Skeletal muscle tissue (tissue), 5 donors: ENCODE measurements around the gene ATG7. TPM values are rescaled to one million over a fixed set of nuclear protein-coding genes. Genes with fewer than 3 reads are reported as not detected.
A peak's percentile ranks its signal among the peaks of the same experiment; 100 is the strongest.

Experiments
- H3K27ac ChIP-seq: one replicate; pipeline ENCODE4 v1.7.0; 2013; ENCODE audit warnings: mild to moderate bottlenecking, low read depth, low read length, inconsistent platforms
- H3K27me3 ChIP-seq, 3 donors: one replicate each; pipeline ENCODE4 v1.7.0; 2013; ENCODE audit warnings: low read length in 3 of 3; ENCODE audit not compliant: control insufficient read depth in 3 of 3, insufficient read depth in 3 of 3
- H3K36me3 ChIP-seq, 3 donors: one replicate each; pipeline ENCODE4 v1.7.0; 2013; ENCODE audit warnings: low read length in 3 of 3; ENCODE audit not compliant: control insufficient read depth in 3 of 3, insufficient read depth in 3 of 3
- H3K4me1 ChIP-seq, 3 donors: one replicate each; pipeline ENCODE4 v1.7.0; 2013; ENCODE audit warnings: low read length in 3 of 3, mild to moderate bottlenecking in 3 of 3; ENCODE audit not compliant: control insufficient read depth in 3 of 3, insufficient read depth in 3 of 3
- H3K4me3 ChIP-seq, 3 donors: one replicate each; pipeline ENCODE4 v1.7.0; 2013; ENCODE audit warnings: low read length in 3 of 3
- H3K9ac ChIP-seq, 3 donors: one replicate each; pipeline ENCODE4 v1.7.0; 2013; ENCODE audit warnings: low read length in 3 of 3, mild to moderate bottlenecking in 3 of 3, moderate library complexity in 2 of 3, low read depth in 1 of 3
- H3K9me3 ChIP-seq, 3 donors: one replicate each; pipeline ENCODE4 v1.7.0; 2013; ENCODE audit warnings: low read length in 3 of 3; ENCODE audit not compliant: control insufficient read depth in 3 of 3
- small RNA-seq: library from RNA; depleted of rRNA; stranded (forward); fragments of <200 nt; gene quantifications from one replicate; pipeline ENCODE3, GENCODE V24; 2014
- total RNA-seq: library from RNA; depleted of rRNA; stranded (reverse); fragments of >200 nt; gene quantifications from one replicate; pipeline ENCODE4 v1.2.3, GENCODE V29; 2014
- donor health status: Osteomylitis.

The ATG7 gene
- total RNA-seq, 1 donor from 2014 or later: 48.0 TPM

DNA sequence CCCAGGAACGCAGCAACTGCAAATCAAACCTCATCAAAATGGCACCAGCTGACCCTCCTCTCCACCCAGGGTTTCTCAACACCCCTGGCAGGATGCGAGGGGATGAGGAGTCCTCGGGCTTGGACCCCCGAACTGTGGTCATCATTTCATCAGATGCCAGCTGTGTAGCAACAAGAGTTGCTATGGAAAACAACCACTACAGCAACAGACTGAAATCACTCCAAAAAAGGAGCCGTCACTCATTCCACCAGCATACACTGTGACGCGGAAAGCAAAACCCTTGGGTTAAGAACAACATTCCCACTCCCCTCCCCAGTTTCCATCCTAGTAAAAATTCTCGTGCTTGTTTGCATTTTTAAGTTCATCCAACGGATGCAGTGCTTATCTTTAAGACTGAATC is 331.4 kb downstream of the ATG7 start:
- Histone ChIP-seq H3K27me3 (no peaks in the 10 kb centered on the region), H3K27ac (peak overlapping the region; percentile 77), H3K36me3 (peaks cover 3 to 7% (median 4%) of the 10 kb centered on the region in 3 donors), H3K9me3 (no peaks in the 10 kb centered on the region), H3K4me3 (no peak overlapping the region), H3K4me1 (peaks cover 30 to 58% (median 41%) of the 10 kb centered on the region in 3 donors), H3K9ac (no peak overlapping the region)

DNA sequence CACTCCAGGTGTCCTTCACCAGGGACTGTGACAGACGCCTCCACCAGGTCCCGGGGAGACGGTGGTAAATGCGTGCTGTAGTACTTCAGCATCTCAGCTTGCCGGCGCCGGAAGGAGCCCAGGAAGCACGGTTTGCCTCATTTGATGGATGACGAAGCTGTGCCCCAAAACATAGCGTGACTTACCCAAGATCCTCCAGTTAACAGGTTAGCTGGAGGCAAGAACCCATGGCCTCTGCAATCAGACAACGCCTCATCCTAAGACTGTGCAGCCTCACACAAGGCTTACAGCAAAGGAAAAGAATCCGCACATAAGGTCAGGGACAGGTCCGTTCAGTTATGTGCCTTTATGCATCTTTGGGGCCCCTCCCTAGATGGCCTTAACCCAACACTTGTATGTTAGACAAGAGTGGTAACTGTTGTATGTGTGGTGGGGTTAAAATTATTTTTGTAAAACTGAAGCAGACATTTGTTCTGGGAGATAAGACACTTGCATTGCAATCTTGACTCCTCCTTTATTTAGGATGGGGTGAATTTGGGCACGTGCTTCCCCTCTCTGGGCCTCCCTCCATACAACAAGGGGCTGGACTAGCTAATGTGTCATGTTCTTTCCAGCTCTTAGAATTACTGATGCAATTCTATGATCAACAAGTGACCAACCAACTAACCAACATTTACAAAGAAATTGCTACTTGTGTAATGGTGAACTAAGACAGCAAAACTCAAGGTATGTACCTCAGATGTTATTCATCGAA is 332.1 kb downstream of the ATG7 start:
- H3K36me3 ChIP-seq: peaks cover 3 to 7% (median 4%) of the 10 kb centered on the region in 3 donors
- H3K27ac ChIP-seq: peak overlapping the region; percentile 77
- H3K9ac ChIP-seq: no peak overlapping the region
- peaks cover 27 to 58% (median 41%) of the 10 kb centered on the region in 3 donors for H3K4me1 ChIP-seq
- no peaks in the 10 kb centered on the region for H3K9me3 ChIP-seq
- no peaks in the 10 kb centered on the region for H3K27me3 ChIP-seq
- no peak overlapping the region for H3K4me3 ChIP-seq

DNA sequence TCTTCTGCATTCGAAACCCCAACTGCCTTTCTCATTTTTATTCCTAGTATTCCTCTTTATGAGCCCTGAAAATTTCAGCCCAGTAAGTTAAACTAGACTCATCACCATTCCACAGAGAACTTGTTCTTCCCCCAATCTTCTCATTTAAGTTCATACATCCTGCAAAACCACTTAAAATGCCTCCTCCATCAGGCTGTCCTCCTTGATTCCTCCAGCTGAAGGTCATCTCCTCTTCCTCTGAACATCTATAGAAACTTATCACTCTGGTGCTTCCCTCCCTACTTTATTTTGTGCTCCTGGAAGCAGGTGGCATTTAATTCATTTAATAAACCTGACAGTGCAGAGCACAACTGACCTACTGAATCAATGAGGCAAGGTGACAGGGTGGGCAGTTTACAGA is 333.2 kb downstream of the ATG7 start:
- H3K27me3 ChIP-seq: no peaks in the 10 kb centered on the region
- H3K9ac ChIP-seq: no peak overlapping the region
- H3K4me1 ChIP-seq: peaks cover 32 to 63% (median 43%) of the 10 kb centered on the region in 3 donors
- no peaks in the 10 kb centered on the region for H3K9me3 ChIP-seq
- no peak overlapping the region for H3K4me3 ChIP-seq
- peaks cover 3 to 7% (median 4%) of the 10 kb centered on the region in 3 donors for H3K36me3 ChIP-seq
- no peak overlapping the region for H3K27ac ChIP-seq

DNA sequence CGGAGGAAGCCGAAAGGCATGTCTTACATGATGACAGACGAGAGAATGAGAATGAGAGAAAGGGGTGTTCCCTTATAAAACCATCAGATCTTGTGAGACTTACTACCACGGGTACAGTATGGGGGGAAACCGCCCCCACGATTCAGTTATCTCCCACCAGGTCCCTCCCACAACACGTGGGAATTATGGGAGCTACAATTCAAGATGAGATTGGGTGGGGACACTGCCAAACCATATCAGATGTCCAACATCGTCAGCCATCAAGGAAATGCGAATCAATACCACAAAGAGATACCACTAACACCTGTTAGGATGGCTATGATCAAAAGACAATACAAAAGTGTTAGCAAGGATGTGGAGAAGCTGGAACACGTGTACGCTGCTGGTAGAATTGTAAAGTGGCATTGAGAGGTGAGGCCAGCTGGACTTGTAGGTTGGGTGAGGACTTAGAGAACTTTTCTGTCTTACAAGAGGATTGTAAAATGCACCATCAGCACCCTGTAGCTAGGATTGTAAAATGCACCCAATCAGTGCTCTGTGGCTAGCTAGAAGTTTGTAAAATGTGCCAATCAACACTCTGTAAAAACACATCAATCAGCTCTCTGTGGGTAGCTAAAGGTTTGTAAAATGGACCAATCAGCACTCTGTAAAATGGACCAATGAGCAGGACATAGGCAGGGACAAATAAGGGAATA is 334.0 kb downstream of the ATG7 start:
- no peaks in the 10 kb centered on the region for H3K9me3 ChIP-seq
- no peak overlapping the region for H3K27ac ChIP-seq
- no peaks in the 10 kb centered on the region for H3K27me3 ChIP-seq
- H3K36me3 ChIP-seq: peaks cover 0 to 3% (median 1%) of the 10 kb centered on the region in 3 donors
- H3K4me1 ChIP-seq: peaks cover 28 to 60% (median 41%) of the 10 kb centered on the region in 3 donors
- H3K9ac ChIP-seq: no peak overlapping the region
- no peak overlapping the region for H3K4me3 ChIP-seq

DNA sequence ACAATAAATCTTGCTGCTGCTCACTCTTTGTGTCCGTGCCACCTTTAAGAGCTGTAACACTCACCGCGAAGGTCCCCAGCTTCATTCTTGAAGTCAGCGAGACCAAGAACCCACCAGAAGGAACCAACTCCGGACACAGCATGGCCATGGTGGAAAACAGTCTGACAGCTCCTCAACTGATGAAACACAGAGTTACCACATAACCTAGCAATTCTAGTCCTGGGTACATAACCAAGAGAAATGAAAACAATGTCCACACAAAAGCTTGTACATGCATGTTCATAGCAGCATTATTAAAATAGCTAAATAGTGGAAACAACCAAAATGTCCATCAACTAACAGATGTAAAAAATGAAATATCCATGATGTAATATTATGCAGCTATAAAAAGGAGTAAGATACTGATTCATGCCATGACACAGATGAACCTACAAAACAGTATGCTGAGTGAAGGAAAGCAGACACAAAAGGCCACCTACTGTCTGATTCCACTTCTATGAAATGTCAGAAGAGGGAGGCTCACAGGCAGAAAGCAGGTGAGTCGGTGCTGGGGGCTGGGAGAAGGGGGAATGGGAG is 334.8 kb downstream of the ATG7 start:
- H3K4me1 ChIP-seq: peaks cover 29 to 59% (median 42%) of the 10 kb centered on the region in 3 donors
- peaks cover 0 to 3% (median 0%) of the 10 kb centered on the region in 3 donors for H3K36me3 ChIP-seq
- no peaks in the 10 kb centered on the region for H3K27me3 ChIP-seq
- no peak overlapping the region for H3K4me3 ChIP-seq
- H3K27ac ChIP-seq: no peak overlapping the region
- no peak overlapping the region for H3K9ac ChIP-seq
- no peaks in the 10 kb centered on the region for H3K9me3 ChIP-seq

Small RNA genes lying within 50 kb of the gene (small RNA-seq; reads per million reads assigned to genes)
- gene AC022001.1 (not detected), gene AC026185.1 (not detected), gene AC083855.1 (not detected)

Other genes with a start within 250 kb of the ATG7 start
- 5.2 TPM for gene HRH1, start 117.9 kb upstream of the ATG7 start, total RNA-seq